GM23338 (cell line): ENCODE data around the gene MADCAM1.

ENCODE experiments used
- CREB1 ChIP-seq: fragments of 250-450 bp; sonication (Bioruptor Pico); IDR thresholded peaks from 2 replicates; pipeline ENCODE4 v1.5.0; 2020; ENCODE audit warnings: low read depth, mild to moderate bottlenecking, moderate library complexity
- CTCF ChIP-seq, 2 experiments: fragments of 200-600 bp in 1 of 2; sonication (generic) in 1 of 2; conservative IDR thresholded peaks; 2 replicates each; pipeline versions ENCODE4 v1.5.1 to v1.6.1; 2016 to 2017; ENCODE audit warnings: antibody characterized with exemption in 2 of 2, low read depth in 2 of 2, mild to moderate bottlenecking in 2 of 2, moderate library complexity in 1 of 2
- ETS1 ChIP-seq: IDR thresholded peaks from 2 replicates; pipeline ENCODE4 v1.6.1; 2016; ENCODE audit warnings: antibody characterized with exemption
- EZH2 ChIP-seq: fragments of 200-600 bp; sonication (generic); IDR thresholded peaks from one replicate; pipeline ENCODE4 v1.8.0; 2017; ENCODE audit warnings: antibody characterized with exemption, mild to moderate bottlenecking, low read depth; ENCODE audit not compliant: unreplicated experiment
- EZH2phosphoT487 ChIP-seq: fragments of 200-600 bp; sonication (generic); IDR thresholded peaks from one replicate; pipeline ENCODE4 v1.8.1; 2018; ENCODE audit warnings: antibody characterized with exemption; ENCODE audit not compliant: unreplicated experiment
- JUNB ChIP-seq: IDR thresholded peaks from one replicate; pipeline ENCODE4 v1.6.1; 2016; ENCODE audit warnings: antibody characterized with exemption; ENCODE audit not compliant: unreplicated experiment
- NANOG ChIP-seq: IDR thresholded peaks from 2 replicates; pipeline ENCODE4 v1.6.1; 2016; ENCODE audit warnings: antibody characterized with exemption, borderline replicate concordance
- POLR2AphosphoS5 ChIP-seq: IDR thresholded peaks from 2 replicates; pipeline ENCODE4 v1.6.1; 2016; ENCODE audit warnings: antibody characterized with exemption, low read depth
- STAT1 ChIP-seq: IDR thresholded peaks from one replicate; pipeline ENCODE4 v1.6.1; 2016; ENCODE audit warnings: antibody characterized with exemption; ENCODE audit not compliant: unreplicated experiment
- ZNF114 ChIP-seq: fragments of 250-450 bp; sonication (Bioruptor Pico); IDR thresholded peaks from 2 replicates; pipeline ENCODE4 v1.5.0; 2020; ENCODE audit warnings: mild to moderate bottlenecking, moderate library complexity
- ZNF331 ChIP-seq: fragments of 250-450 bp; sonication (Bioruptor Pico); IDR thresholded peaks from 2 replicates; pipeline ENCODE4 v1.5.0; 2020; ENCODE audit warnings: low read depth, mild to moderate bottlenecking, moderate library complexity
- ZNF462 ChIP-seq: fragments of 250-450 bp; sonication (Bioruptor Pico); IDR thresholded peaks from 2 replicates; pipeline ENCODE4 v1.5.0; 2020; ENCODE audit warnings: mild to moderate bottlenecking, moderate library complexity
- TF ChIP-seq, protein P1 (sequence below): IDR thresholded peaks from one replicate; pipeline ENCODE4 v1.6.1; 2018; ENCODE audit warnings: antibody characterized with exemption; ENCODE audit not compliant: unreplicated experiment

- TF ChIP-seq EZH2phosphoT487 = no peak
- TF ChIP-seq CTCF (conservative IDR thresholded peaks at IDR 0.05; ENCODE audit: low read depth in 2 of 2) = peak in 1 of 2 experiments; percentile 16; a peak in 1 of 4 replicates
- TF ChIP-seq POLR2AphosphoS5 = no peak
- TF ChIP-seq EZH2 = no peak
- TF ChIP-seq, protein P1, sequence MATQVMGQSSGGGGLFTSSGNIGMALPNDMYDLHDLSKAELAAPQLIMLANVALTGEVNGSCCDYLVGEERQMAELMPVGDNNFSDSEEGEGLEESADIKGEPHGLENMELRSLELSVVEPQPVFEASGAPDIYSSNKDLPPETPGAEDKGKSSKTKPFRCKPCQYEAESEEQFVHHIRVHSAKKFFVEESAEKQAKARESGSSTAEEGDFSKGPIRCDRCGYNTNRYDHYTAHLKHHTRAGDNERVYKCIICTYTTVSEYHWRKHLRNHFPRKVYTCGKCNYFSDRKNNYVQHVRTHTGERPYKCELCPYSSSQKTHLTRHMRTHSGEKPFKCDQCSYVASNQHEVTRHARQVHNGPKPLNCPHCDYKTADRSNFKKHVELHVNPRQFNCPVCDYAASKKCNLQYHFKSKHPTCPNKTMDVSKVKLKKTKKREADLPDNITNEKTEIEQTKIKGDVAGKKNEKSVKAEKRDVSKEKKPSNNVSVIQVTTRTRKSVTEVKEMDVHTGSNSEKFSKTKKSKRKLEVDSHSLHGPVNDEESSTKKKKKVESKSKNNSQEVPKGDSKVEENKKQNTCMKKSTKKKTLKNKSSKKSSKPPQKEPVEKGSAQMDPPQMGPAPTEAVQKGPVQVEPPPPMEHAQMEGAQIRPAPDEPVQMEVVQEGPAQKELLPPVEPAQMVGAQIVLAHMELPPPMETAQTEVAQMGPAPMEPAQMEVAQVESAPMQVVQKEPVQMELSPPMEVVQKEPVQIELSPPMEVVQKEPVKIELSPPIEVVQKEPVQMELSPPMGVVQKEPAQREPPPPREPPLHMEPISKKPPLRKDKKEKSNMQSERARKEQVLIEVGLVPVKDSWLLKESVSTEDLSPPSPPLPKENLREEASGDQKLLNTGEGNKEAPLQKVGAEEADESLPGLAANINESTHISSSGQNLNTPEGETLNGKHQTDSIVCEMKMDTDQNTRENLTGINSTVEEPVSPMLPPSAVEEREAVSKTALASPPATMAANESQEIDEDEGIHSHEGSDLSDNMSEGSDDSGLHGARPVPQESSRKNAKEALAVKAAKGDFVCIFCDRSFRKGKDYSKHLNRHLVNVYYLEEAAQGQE = no peak
- no peak for TF ChIP-seq JUNB
- no peak for TF ChIP-seq CREB1 (CRISPR knock-in tag)
- TF ChIP-seq NANOG = no peak
- no peak for TF ChIP-seq ZNF462 (CRISPR knock-in tag)
- TF ChIP-seq ZNF331 (CRISPR knock-in tag) = no peak
- no peak for TF ChIP-seq ZNF114 (CRISPR knock-in tag)
- TF ChIP-seq ETS1 = no peak
- no peak for TF ChIP-seq STAT1
These were observed 52.9 kb downstream of the MADCAM1 start for GRCh38 chr19:548886-549830.
